HG03558 (cell line): Measurements from ENCODE around the gene NPRL2.

Experiments used
- ATAC-seq: cut with Tn5 transposase; IDR thresholded peaks from one replicate; pipeline ENCODE4 v1.9.1; 2021; ENCODE audit warnings: moderate number of reproducible peaks; ENCODE audit not compliant: unreplicated experiment; ENCODE audit errors: extremely low read depth

The NPRL2 gene

DNA sequence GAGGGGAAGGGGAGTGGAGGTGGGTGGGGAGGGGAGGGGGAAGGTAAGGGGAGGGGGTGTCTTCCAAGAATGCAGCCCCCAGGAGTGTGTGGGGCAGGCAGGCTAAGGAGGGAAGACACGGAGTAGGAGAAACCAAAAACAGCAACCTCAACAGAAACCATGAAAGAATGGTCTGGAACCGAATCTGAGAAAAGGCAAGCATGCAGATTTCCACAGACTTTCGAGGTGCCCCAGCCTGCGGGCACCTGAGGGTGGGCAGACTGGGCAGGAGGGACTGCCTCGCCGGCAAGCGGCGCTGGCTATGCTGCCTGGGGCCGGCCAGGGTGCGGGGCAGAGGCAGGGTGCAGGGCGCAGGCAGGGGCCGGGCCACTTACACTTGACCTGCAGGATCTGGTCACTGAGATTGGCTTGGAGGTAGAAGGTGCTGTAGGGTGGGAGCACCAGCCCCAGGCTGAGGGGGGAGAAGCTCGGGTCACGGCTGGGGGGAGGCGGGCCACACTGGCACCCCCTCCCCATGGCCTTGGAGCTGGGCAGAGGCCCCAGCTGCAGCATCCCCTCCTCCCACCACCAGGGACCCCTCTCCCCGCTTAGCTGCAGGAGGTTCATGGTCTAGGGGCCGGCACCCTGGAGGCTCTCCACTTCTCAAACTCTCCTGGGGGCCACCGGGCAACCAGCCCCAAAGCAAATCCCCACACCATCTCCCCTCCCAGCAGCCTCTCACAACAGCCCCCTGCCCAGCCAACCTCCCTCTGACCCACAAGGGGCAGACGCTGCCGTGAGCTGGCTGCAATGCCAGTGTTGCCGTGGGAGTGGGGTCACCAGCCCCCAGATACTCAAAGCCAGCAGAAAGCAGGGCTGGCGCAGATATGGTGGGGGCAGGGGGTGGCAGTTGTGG is 24.0 kb upstream of the NPRL2 start:
- no peak for ATAC-seq

DNA sequence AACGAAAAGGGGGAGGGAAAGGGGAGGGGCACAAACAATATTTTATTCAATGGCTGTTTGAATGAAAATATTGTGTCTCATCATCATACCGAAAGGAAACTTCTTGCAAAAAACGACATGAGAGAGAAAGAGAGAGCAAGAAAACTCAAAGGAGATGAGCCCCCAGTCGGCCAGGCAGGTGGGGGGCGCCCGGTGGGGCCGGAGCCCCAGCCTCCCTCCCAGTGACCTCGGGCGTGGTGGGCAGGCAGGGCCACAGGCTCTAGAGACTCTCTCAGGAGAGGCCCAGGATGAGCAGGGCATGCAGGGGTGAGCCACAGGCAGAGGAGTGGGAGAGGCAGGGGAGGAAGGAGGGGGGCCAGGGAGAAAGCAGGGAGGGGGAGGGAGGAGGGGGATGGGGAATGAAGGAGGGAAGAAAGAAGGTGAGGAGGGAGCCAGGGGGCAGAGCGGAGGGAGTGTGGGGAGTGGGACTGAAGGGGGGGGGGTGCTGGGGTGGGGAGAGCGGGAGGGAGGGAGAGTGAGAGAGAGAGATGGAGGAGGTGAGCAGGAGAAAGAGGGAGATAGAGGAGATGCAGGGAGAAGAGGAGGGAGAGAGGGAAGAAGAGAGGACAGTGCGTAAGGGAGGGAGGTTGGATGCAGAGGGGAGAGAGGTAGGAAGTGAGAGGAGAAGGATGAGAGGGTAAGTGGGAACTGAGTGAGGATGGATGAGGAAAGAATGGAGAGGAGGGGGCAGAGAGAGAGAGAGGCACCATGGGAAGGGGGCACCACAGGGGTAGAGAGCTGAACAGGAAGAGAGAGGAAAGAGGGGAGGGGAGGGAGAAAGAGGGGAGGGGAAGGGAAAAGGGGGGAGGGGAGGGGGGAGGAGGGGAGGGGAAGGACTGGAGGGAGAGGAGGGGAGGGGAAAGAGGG is 22.8 kb upstream of the NPRL2 start:
- no peak for ATAC-seq

DNA sequence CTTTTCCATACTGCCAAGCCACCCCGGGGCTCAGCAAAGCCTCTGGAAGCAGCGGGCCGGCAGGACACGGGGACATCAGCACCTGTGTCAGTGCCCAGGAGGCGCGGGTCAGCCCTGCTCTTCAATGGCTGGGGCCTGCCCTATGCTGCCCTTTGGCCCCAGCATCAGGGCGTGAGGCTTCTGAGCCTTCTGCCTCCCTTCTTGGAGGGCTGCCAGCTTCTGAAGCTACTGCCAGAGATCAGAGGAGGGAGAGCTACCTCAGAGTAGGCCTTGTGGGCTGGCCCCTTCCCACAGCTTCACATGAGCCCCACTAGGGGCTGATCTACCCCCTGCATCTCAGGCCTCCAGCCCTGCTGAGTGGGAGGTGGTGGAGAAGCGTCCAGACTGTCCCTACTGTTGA is 21.8 kb upstream of the NPRL2 start:
- ATAC-seq: no peak

DNA sequence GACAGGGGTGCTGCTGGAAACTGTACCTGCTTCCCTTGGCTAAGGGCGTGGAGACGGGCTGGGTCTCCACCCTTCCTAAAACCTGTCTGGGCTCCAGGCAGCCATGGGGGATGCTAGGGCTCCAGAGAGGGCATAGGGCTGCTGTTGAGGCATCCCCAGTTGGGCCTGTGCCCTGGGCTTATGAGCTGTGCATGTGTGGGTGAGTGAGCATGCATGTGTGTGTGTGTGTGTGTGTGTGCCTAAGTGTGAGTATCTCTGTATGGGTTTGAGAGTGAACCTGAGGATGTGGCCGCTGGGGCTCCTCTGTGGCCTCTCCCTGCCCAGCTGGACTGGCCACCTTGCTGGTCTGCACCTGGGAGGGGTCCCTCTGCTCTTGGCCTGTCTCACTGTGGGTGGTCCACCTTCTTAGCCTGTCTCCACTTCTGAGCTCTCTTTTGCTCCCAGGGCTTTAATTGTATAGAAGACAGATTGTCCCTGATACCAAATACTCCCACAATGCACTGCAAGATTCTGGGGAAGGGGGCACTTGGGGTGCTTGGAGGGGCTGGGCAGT is 20.6 kb upstream of the NPRL2 start:
- no peak for ATAC-seq

DNA sequence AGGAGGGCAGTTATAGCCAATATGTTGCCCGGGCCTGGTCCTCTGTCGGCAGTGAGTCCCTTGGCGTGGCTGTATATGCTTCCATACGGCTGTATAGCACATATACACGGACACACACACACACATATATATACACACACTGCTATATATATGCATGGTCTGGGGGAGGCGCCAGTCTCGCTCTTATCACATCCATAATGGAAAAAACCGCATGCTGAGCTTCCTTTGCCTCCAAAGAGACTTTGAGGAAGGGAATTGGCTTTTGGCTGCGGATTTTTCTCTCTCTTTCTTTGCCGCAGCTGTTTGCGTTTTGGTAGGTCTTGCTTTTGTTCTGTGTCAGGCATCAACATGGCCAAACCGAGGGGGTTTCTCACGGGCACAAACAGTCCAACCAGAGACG is 20.0 kb upstream of the NPRL2 start:
- no peak for ATAC-seq

DNA sequence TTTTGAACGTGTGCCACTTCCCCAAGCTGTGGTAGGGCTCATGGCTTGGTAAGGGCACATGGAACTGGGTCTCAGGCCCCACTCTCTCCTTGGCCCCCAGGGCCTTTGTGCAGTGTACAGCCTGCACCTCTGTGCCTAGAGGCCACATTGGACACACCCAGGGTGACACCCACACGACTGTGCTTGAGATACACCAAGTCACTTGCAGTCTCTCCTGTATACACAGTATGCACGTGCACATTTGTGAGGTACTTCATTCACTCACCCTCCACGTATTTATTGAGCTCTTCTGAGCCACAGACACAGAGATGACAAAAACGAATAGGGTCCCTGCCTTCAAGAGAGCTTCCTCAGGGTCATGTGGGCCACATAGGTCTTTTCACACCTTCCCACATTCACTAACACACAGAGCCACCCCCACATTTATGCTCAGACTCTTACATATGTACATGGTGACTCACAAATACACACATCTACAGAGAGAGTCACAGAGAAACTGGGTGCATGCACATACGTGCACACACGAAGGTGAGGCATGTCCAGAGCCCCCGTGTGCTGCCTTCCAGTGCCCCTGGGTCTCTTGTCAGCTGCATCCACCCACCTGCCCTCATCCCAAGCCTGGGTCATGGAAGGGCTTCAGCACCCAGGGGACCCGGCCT is 18.6 kb upstream of the NPRL2 start:
- no peak for ATAC-seq

DNA sequence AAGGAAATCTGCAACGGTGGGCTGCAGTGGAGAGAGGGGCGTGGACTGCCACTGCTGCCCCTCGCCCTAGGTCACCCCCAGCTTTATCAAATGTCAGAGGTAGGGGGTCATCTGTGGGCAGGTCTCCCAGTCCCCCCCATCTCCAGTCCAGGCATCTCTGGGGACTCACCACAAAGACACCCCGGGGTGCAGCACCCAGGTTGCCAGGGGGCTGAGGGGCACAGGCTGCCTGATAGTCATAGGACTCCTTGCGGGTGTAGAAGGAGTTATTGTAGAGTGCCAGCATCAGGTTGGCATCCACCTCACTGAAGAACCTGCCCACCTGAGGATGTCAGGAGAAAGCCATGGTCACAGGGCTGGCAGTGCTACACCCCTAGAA is 15.3 kb upstream of the NPRL2 start:
- no peak for ATAC-seq

DNA sequence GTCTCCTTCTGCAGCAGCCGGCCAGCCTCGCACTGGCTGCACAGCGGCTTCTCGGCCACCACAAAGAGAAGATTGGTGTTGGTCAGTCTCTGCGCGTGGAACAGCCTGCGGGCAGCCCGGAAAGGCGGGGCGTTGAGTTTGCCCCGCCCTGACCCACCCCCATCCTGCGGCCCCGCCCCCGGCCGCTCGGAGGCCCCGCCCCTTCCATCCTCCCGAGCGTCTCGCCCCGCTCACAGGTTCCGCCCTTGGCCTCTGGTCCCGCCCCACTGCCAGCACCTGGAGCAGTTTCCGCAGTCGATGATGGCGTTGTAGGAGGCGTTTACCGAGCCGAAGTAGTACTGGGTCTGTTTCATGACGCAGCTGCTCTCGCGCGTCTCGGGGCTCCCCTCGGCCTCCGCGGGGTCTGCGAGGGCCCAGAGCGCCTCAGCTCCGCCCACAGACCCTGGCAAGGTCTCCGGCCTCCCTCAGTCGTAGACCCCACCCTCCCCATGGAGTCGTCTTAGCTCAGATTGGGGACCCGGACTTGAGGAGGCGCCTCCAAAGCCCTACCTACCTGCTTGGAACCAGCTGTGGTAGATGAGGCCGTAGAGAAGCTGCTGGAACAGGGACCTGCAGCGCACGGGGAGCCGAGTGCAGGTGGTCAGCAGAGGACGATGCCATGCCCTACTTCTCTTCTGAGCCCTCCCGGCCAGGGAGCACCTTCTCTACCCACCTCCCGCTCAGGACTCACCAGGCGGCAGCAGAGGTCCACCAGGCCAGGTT is 14.7 kb upstream of the NPRL2 start:
- ATAC-seq: peak; percentile 54

DNA sequence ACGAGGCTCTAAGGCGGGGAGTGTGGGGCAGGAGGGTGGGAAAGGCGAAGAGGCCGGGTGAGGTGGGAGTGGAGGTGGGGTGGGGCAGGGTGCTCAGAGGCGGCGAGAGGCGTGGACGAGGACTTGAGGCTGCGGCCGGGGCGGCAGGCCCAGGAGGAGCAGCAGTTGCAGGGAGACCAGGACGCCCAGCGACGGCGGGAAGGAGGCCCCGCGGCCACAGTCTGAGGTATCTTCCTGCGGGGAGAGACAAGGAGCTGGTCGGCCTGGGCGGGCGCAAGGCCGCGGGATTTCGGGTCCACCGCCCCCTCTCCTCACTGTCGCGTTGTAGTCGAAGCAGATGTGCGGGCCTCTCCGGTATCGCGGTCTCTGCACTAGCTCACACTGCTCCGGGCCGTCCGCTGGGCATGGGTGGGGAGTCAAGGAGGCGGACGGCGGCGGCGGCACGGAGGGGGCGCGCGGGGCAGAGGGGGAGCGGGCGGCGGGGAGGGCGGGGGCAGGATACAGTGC is 14.1 kb upstream of the NPRL2 start:
- no peak for ATAC-seq

DNA sequence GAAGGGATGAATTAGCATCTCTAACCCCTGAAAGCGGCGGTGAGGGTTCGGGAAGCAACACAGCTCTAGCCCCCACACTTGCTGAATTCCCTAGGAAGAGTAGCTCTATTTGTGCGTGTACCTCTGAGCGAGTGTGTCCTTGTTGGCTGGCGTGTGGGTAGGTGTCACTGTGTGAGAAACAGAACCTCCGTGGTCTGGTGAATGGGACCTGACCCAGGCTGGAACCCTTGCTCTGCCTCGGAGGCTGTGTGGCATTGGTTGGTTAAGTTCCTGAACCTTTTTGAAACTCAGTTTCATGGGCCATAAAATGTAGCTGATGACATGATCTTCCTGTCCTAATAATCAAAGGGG is 9.2 kb upstream of the NPRL2 start:
- ATAC-seq: no peak

DNA sequence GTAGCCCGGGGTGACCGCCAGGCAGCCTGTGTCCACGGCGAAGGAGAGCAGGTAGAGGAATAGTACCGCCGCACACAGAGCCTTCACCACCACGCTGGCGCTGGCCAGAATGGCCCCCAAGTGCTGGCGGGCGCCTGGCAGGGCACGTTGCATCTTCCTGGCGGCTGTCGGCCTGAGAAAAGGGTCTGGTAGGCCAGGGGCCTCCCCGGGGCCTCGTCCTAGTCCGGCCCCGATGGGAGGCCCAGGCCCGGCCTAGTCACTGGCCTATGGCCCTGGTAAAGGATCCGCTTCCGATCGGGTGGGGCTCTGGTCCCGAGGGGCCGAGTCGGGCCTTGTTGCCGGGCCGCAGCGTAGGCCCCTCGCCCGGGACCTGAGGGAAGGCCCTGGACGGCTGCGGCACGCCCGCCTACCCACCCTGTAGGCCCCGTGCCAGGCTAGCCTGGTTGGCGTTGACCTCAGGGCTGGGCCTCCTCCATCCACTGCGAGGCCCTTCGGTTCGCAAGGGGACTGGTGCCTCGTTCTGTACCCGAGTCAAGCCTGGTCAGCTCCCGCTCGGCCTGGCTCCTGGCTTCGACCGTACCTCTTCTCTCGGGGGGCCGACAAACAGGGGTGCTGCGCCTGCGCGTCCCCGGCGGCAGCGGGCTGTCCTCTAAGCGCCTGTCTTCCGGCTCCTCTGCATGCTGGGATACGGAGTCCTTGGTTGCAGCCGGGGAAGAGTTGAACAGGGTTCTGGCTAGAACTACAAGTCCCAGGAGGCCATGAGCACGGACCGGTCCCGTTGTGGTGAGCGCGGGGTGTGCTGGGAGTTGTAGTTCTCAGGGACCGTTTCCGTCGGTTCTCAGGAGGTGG is 8.6 kb upstream of the NPRL2 start, which contains the start of gene TMEM115:
TMEM115 (minus strand) TSS at position 611 of the 849 bp plus-strand sequence; CDS start at position 153, 458 bp downstream.
- peak; percentile 90 for ATAC-seq

DNA sequence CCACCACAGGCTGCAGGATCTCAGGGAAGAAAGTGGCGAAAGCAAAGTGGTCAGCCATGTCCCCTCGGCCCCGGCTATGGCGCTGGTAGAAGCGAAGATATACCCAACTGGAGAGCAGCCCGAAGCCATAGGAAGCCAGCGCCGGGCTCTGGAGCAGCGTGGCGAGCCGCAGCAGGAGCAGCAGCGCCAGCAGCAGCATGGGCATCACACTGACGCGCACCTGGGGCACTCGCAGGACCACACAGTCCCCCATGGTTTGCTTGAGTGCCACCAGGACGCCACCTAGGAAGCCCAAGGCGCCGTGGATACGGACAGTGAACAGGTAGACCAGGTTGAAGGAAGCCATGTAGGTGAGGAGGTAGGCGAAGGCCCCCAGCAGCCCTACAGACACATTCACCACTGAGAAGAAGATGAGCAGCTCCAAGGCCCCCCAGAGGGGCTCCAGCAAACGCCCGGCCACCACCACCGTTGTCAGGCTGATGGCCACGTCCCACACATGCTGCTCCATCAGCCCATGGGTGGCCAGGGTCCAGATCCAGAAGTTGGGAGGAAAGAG is 7.9 kb upstream of the NPRL2 start:
- ATAC-seq: no peak

DNA sequence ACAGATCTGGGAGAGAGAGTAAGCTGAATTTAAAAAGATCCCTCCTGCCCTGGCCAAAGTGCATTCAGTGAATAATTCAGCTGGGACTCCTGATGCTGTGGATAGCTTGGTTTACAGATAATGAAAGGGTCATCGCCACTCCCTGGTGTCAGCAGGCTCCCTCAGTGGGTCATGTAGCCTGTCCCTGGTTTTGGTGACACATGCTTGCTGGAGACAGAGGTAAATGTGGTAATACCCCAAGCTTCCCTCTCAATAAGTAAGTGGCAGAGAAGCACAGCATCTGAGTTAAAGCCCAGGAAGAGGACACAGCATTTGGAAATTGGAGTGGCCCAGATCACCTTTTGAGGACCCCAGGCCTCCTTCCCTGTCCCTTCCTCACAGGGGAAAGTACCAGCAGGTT is 6.9 kb upstream of the NPRL2 start:
- ATAC-seq: no peak

DNA sequence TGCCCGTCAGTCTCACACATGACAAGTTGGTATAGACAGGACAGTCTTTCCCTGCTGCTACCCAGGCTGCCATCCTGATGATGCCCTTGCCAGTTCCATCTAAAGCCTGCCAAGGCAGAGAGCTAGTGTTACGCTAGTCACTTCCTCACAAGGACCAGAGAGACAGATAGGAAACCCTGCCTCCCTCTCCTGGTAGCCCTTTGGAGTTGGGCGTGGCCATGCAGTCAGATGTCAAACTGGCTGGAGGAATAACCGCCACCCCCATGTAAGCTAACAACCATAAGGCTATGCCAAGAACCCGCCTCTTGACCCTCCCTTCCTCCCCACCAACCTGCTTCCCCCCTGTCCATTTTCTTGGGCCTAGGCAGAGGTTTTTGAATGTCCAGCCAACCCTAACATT is 6.0 kb upstream of the NPRL2 start:
- no peak for ATAC-seq

DNA sequence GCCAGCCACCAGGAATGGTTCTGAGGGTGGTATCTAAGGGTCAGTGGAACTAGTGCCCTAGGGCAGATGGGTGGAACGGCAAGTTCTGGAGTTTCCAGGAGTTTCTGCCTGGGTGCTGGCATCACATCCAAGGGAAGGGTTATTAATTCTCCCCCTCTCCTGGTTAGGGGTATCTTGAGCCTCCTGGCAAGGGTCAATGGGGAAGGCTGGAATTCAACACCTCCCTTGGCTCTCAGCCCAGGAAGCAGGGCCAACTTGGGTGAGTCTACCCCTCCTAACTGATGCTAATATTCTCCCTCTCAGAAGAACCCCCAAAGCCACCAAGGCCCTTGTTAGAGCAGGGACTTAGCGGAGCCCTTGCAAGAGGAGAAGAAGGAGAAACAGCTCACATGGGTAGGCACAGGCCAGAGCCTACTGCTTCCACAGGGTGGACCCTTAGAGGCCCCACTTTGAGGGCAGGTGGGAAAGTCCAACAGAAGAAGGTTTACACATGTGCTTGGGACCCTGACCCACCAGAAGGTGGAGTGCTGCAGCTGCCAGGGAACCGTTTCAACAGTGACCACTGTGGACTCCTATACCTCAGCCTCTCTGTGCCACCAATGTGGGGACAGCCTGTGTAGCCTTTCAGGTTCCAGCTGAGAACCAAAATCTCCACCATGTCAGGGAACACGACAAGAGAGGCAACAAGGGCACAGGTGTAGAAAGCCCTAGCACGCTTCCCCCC is 5.4 kb upstream of the NPRL2 start:
- ATAC-seq: no peak

DNA sequence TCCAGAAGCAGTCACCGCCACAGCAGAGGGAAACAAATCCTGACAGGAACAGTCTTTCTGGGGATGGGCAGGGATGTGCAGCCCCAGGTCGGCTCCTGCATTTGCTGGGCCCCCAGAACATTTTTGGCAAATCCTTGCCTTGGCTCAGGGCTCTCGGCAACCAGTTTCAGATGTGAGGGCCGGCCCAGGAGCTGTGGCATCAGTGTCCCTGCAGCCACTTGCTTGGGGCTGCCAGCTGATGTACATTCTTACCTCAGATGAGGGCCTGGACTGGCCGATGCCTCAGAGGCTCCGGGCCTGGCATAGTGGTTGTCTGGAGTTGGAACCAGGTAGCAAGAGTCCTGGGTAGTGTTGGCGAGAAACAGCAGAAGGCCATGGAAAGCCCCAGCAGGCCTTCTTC is 4.3 kb upstream of the NPRL2 start:
- ATAC-seq: no peak

DNA sequence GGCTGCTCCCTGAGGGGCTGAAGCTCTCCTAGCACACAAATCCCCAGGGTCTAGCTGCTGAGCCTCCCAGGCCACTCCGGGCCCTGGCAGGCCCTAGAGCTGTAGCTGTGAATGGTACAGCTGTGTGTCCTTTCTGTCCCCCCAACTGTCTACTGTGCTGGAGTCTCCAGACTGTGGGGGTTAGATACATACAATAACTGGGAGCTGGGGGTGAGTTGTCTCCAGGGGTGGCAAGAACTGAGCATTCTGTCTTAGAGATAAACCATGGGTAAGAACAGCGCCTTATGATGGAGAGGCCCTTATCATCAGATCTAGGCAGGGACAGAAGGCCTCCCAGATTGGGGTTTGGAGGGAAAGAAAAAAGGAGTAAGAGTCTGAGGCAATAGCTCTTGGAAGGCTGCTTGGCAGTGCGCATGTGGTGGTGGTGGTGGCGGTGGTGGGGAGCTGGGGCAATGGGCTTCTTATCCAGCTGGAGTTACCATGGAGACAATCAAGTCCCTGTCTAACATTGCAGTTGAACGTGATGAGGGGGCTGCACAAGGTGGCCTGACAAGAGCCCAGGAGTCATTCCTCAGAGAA is 3.7 kb upstream of the NPRL2 start:
- ATAC-seq: no peak
